Medulla oblongata (tissue), 1 donor: Measurements from ENCODE around the gene SULT1A2.
A peak's percentile ranks its signal among the peaks of the same experiment; 100 is the strongest.
"Not testable (repeated sequence)": the region's sequence is repeated elsewhere in the genome, so short reads cannot be mapped to it uniquely, and the experiment has no call there.

ENCODE experiments used
- DNase-seq: peaks from one replicate; pipeline ENCODE4 v3.0.0-alpha.2; 2015; ENCODE audit errors: extremely low spot score

SULT1A2 gene

DNA sequence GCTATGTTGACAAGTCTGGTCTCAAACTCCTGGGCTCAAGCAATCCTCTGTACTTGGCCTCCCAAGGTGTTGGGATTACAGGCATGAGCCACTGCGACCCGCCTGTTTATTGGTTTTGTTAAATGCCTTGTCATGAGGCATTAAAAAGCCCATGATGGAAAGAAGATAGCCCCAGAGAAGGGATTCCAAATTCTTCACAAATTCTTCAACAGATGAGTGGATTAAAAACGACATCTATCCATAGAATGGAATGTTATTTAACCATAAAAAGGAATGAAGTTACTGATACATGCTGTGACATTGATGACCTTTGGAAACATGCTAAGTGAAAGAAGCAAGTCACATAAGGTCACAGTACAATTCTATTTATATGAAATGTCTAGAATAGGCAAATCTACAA lies 38.4 kb downstream of the SULT1A2 start:
- no peak for DNase-seq

DNA sequence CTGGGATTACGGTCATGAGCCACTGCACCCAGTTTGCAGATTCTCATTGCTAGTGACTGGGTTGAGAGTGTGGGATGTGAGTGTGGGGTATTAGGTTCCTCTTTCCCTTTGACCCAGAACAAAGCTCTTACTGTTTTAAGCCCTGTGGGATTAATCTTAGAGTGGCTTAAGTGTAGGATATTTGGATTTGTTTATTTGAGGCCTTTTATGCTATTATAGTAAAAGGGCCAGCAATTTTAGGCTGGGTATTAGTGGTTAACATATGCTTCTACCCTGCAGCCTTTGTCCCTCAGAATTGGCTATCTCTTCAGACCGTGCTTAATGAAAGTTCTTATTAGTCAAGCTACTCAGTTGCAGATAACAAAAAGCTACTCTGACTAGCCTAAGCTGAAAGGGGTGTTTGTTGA lies 39.9 kb downstream of the SULT1A2 start:
- DNase-seq: no peak

- no peak for DNase-seq
Observed at GRCh38 chr16:28555561-28555960, 41.3 kb downstream of the SULT1A2 start.

DNA sequence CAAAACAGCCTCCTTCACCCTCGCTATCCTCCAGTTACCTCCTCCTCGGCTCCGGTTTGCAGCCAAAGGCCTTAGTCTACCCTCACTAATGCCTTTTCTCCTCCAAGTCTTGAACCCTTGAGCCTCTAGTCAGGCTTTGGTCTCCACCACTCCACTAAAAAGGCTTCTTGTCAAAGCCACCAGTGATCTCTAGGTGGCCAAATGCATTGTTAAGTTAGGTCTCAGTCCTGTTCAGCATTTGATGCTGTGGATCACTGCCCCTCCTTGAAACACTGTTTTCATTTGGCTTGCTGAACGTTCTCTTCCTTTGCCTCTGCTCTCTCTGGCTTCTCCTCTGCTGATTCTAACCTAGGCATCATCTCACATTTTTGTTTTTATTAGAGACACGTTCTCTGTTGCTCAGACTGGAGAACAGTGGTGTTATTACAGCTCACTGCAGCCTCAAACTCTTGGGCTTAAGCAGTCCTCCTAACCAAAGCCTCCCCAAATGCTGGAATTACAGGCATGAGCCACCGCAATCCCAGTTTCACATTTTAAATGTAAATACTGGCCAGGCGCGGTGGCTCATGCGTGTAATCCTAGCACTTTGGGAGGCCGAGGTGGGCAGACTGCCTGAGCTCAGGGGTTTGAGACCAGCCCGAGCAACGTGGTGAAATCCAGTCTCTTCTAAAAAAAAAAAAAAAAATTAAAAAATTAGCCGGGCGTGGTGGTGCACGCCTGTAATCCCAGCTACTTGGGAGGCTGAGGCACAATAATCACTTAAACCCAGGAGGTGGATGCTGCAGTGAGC lies 42.0 kb downstream of the SULT1A2 start:
- no peak for DNase-seq

- DNase-seq: peak; percentile 95
Observed at GRCh38 chr16:28553776-28554633, 42.8 kb downstream of the SULT1A2 start, which contains the start of gene SGF29. Gene SGF29, plus strand, starts transcription at chr16:28553920. Its CDS starts 27,150 bp downstream, at chr16:28581070.

DNA sequence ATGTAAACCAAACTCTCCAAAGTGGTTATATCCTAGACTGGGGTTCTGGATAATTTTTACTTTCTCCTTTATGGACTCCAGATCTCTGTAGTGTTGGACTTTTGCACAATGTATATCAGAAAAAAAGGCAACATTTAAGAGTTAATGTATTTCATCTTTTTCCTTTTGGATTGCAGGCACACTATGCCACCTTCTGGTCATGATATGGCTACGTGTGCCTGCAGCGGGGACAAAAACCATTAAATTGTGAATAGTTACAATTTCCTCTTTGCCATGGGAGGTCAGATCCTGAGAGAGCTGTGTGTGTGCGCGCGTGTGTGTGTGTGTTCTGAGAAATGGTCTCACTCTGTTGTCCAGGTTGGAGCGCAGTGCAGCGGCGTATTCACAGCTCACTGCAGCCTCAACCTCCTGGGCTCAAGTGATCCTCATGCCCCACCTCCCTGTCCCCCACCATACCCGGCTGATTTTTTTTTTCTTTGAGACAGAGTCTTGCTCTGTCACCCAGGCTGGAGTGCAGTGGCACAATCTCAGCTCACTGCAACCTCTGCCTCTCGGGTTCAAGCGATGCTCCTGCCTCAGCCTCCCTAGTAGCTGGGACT lies 47.5 kb downstream of the SULT1A2 start:
- DNase-seq: no peak

GRCh38 chr16:28548306-28548802 lies 48.5 kb downstream of the SULT1A2 start:
- DNase-seq: no peak

DNA sequence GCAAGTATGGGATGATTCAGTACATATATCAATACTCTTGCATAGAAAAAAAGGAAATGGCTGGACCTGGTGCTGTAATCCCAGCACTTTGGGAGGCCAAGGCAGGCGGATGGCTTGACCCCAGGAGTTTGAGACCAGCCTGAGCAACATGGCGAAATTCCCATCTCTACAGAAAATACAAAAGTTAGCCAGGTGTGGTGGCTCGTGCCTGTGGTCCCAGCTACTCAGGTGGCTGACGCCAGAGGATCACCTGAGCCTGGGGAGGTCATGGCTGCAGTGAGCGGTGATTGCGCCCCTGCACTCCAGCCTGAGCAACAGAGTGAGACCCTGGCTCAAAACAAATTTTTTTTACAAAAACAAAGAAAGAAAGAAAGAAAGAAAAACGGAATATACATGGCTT lies 50.2 kb downstream of the SULT1A2 start:
- no peak for DNase-seq

DNA sequence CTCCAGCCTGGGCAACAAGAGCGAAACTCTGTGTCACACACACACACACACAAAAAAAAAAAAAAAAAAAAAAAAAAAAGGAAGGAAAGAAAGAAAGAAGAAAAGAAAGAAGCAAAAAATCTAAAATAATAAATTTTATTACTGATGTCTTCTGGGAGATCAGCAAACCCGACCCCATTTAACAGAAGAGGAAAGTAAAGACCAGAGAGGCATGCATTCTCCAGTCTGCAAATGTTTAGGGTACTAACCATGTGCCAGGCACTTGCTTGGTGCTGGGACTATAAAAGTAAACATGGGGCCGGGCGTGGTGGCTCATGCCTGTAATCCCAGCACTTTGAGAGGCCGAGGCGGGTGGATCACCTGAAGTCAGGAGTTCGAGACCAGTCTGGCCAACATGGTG lies 50.9 kb downstream of the SULT1A2 start:
- DNase-seq: not testable (repeated sequence)

DNA sequence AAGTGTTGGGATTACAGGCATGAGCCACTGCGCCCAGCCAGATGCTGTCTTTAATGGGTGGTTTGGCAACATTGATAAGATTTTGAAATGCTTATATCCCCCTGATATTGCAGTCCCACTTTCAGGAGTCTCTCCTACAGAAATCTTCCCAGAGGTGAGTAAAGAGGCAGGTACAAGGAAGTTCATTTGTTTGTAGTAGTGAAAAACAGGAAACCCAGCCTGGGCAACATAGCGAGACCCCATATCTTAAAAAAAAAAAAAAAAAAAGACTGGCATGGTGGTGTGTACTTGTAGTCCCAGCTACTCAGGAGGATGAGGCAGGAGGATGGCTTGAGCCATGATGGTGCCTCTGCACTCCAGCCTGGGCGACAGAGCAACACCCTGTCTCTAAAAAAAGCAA lies 51.9 kb downstream of the SULT1A2 start:
- no peak for DNase-seq

DNA sequence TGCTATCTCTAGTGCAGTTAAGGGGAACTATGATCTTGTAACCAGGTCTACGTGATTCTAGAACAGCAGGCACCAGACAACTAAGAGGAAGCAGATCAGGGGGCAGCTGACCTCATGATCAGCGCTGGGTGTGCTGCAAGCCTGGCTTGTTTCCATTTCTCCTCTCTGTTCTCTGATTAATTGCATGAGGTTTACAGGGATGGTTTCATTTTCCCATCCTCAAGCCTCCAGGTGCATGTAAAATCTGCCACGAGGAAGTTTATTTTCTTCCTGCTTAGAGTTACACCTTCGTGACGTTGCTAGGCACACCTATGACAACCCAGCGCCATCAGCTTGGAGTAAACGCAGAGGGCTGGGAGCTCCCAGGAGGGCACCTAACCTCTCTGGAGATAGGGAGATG lies 53.8 kb downstream of the SULT1A2 start:
- peak; percentile 77 for DNase-seq

GRCh38 chr16:28542646-28543045 lies 54.2 kb downstream of the SULT1A2 start:
- DNase-seq: no peak
